Measurements from ENCODE around the gene VWC2L. TPM values are rescaled to one million over a fixed set of nuclear protein-coding genes. Genes with fewer than 3 reads are reported as not detected.

The VWC2L gene
- total and polyA plus RNA-seq, 2 of the 4 experiments (the other 2 are of a cell fraction), result not detected

GRCh38 chr2:214386720-214387119, 24.1 kb upstream of the VWC2L start:
- H3K23ac ChIP-seq (ENCODE audit: low read depth, low read length), result no peak overlapping the region
- H3K9me1 ChIP-seq (ENCODE audit: insufficient read depth, low read length), result no peaks in the 10 kb centered on the region
- dilution Hi-C loops (cut with HindIII; ENCODE audit: low sequenced_read_pairs, unreplicated experiment), result no loop called here
- H2BK5ac ChIP-seq (ENCODE audit: low read depth, low read length, poor library complexity, severe bottlenecking), result no peak overlapping the region
- no peak for ATAC-seq (ENCODE audit: low read depth)
- no TSS peak for BruUV-seq (replicated peaks)
- H2BK15ac ChIP-seq (ENCODE audit: low read depth, low read length), result no peak overlapping the region
- in situ Hi-C loops (cut with MboI; ENCODE audit: low sequenced_read_pairs), result no loop called here
- CTCF ChIA-PET, result no interaction called here
- intact Hi-C loops (cut with micrococcal nuclease), result no loop called here
- no peak overlapping the region for H3K9ac ChIP-seq (ENCODE audit: low read depth, low read length)
- no peak for TF ChIP-seq RCOR1 (IDR thresholded peaks at IDR 0.05; ENCODE audit: insufficient replicate concordance, low read length)
- TF ChIP-seq MXI1 (IDR thresholded peaks at IDR 0.05; ENCODE audit: borderline replicate concordance, low read depth, low read length), result no peak
- no peak for TF ChIP-seq CHD1 (IDR thresholded peaks at IDR 0.05; ENCODE audit: low read depth, low read length)
- no peak for TF ChIP-seq RFX5 (IDR thresholded peaks at IDR 0.05; ENCODE audit: low read depth, low read length)
- TF ChIP-seq CEBPB (IDR thresholded peaks at IDR 0.05; ENCODE audit: low read depth, low read length), result peak; percentile 59; the same call in 1 of the 2 replicates
- H3K4me1 ChIP-seq (ENCODE audit: control insufficient read depth, insufficient read depth, low read length), result no peaks in the 10 kb centered on the region
- H3K4me3 ChIP-seq (ENCODE audit: insufficient read depth, low read depth, low read length), result no peak overlapping the region
- POLR2A ChIA-PET (ENCODE audit: unreplicated experiment), result no interaction called here
- no peaks in the 10 kb centered on the region for H3K27me3 ChIP-seq (ENCODE audit: control insufficient read depth, insufficient read depth, low read length)
- no peak overlapping the region for H2AFZ ChIP-seq (replicated peaks; ENCODE audit: low read length, poor library complexity)
- H4K20me1 ChIP-seq (ENCODE audit: insufficient read depth, low read length), result no peaks in the 10 kb centered on the region
- H3K4me2 ChIP-seq (ENCODE audit: low read depth, low read length), result no peak overlapping the region
- no peak overlapping the region for H3K18ac ChIP-seq (ENCODE audit: low read depth, low read length)
- H3K4ac ChIP-seq (ENCODE audit: low read depth, low read length), result no peak overlapping the region
- WGBS, 2 experiments (ENCODE audit: extremely low coverage in 2 of 2, insufficient read length in 1 of 2), result no CpG with 5 or more reads among the region's 2 CpGs
- H2AK9ac ChIP-seq (replicated peaks; ENCODE audit: low read depth, low read length, poor library complexity), result no peak overlapping the region
- no peak overlapping the region for H3K14ac ChIP-seq (replicated peaks; ENCODE audit: low read depth, low read length)
- DNase-seq, result no peak
- H3K36me3 ChIP-seq (ENCODE audit: control insufficient read depth, insufficient read depth, low read length), result no peaks in the 10 kb centered on the region
- H3K9me3 ChIP-seq (ENCODE audit: control insufficient read depth, insufficient read depth, low read length), result no peaks in the 10 kb centered on the region
- no peak overlapping the region for H2AK5ac ChIP-seq (ENCODE audit: low read depth, low read length)
- no peak overlapping the region for H2BK120ac ChIP-seq (ENCODE audit: low read depth, low read length)
- no peak overlapping the region for H3K56ac ChIP-seq (ENCODE audit: extremely low read depth, insufficient read depth, low read length)
- H3K79me1 ChIP-seq (ENCODE audit: low read depth in 1 of 2, low read length in 2 of 2), result no peaks in the 10 kb centered on the region
- no peak overlapping the region for H2BK20ac ChIP-seq (ENCODE audit: low read depth, low read length)
- no peak overlapping the region for H4K8ac ChIP-seq (ENCODE audit: low read depth in 2 of 2, low read length in 2 of 2)
- H4K91ac ChIP-seq (ENCODE audit: insufficient read depth, low read depth, low read length), result no peak overlapping the region
- no peak overlapping the region for H4K5ac ChIP-seq (ENCODE audit: low read depth, low read length)
- H3K27ac ChIP-seq (ENCODE audit: insufficient read depth, low read length), result no peak overlapping the region

Measured in IMR-90 (cell line).